ENCODE results near the gene COA1.

GRCh38 chr7:43735403-43735801 lies 6.1 kb upstream of the COA1 start:
- TF ChIP-seq POLR2A (IDR thresholded peaks at IDR 0.05) (no peak), CTCF (IDR thresholded peaks at IDR 0.05) (no peak)

Data from lower leg skin (tissue), 3 donors.